Measurements from ENCODE around the gene OR13A1. TPM values are rescaled to one million over a fixed set of nuclear protein-coding genes. Genes with fewer than 3 reads are reported as not detected.

Gene OR13A1
- total RNA-seq, 1 donor from 2014 or later, result 1.5 TPM

DNA sequence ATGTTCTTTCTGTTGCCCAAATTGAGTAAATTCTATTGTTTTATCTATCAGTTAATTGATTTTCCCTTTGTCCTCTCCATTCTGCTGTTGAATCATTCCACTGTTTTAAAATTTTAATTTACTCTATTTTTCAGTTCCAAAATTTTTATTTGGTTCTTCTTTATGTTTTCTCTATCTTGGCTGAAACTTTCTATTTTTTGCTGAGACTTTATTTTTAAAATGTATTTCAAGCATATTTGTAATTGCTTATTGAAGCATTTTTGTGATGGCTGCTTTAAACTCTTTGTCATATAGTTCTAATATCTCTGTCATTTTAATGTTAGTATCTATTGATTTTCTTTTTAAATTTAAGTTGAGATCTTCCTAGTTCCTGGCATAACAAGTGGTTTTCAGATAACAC lies 60.5 kb downstream of the OR13A1 start:
- H3K36me3 Mint-ChIP-seq, result no peaks in the 10 kb centered on the region
- no peak overlapping the region for H3K27ac ChIP-seq
- H3K27ac Mint-ChIP-seq, result no peak overlapping the region

DNA sequence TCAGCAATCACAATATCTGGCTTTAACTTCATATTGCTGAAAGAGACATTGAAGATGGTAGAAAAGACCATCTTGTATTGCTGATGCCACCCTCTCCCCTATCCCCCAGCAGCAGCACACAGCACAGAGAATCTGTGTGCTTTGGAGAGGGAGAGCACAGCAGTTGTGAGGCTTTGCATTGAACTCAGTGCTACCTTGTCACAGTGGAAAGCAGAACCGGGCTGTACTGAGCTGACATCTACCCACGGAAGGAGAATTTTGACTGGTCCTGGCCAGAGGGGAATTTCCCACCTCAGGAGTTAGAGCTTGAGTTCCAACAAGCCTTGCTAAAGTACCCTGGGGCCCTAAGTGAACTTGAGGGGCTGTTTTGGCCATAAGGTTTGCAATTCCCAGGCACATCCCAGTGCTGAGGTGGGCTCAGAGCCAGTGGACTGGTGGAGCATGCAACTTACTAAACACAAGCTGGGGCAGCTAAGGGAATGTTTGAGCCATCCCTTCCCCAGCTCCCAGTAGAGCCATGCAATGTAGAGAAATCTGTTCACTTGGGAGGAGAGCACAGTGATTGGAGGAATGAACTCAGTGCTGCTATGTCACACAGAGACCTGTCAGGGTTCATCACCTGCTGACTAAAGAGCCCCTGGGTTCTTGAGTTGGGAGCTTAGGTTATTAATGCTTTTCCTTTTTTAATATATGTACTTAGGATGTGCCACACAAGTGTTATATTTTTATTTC lies 62.1 kb downstream of the OR13A1 start:
- Mint-ChIP-seq H3K27me3 (ENCODE audit: insufficient read depth, low read depth) (peaks cover 2% of the 10 kb centered on the region), H3K4me1 (no peaks in the 10 kb centered on the region), H3K4me3 (no peak overlapping the region), H3K9me3 (no peaks in the 10 kb centered on the region), H3K36me3 (no peaks in the 10 kb centered on the region), H3K27ac (peak overlapping the region; percentile 3)
- Histone ChIP-seq H3K4me3 (no peak overlapping the region), H3K27me3 (no peaks in the 10 kb centered on the region), H3K9ac (no peak overlapping the region), H2AFZ (replicated peaks) (no peak overlapping the region), H3F3A (ENCODE audit: low read depth) (no peaks in the 10 kb centered on the region), H3K4me2 (no peak overlapping the region), H3K79me2 (ENCODE audit: low read depth) (no peaks in the 10 kb centered on the region), H3K9me3 (ENCODE audit: low read depth) (no peaks in the 10 kb centered on the region), H3K4me1 (no peaks in the 10 kb centered on the region), H3K27ac (no peak overlapping the region), H3K36me3 (no peaks in the 10 kb centered on the region), H4K20me1 (ENCODE audit: low read depth) (no peaks in the 10 kb centered on the region)
- no peak for DNase-seq (ENCODE audit: low spot score)
- TF ChIP-seq EZH2 (IDR thresholded peaks at IDR 0.05) (no peak), EZH2phosphoT487 (IDR thresholded peaks at IDR 0.05) (no peak)
- TF ChIP-seq, protein P1, sequence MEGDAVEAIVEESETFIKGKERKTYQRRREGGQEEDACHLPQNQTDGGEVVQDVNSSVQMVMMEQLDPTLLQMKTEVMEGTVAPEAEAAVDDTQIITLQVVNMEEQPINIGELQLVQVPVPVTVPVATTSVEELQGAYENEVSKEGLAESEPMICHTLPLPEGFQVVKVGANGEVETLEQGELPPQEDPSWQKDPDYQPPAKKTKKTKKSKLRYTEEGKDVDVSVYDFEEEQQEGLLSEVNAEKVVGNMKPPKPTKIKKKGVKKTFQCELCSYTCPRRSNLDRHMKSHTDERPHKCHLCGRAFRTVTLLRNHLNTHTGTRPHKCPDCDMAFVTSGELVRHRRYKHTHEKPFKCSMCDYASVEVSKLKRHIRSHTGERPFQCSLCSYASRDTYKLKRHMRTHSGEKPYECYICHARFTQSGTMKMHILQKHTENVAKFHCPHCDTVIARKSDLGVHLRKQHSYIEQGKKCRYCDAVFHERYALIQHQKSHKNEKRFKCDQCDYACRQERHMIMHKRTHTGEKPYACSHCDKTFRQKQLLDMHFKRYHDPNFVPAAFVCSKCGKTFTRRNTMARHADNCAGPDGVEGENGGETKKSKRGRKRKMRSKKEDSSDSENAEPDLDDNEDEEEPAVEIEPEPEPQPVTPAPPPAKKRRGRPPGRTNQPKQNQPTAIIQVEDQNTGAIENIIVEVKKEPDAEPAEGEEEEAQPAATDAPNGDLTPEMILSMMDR (IDR thresholded peaks at IDR 0.05), result no peak

More for the DNA sequence above, 60.5 kb downstream of the OR13A1 start:
- no peak overlapping the region for H3K4me2 ChIP-seq
- no peaks in the 10 kb centered on the region for H3K4me1 ChIP-seq
- H3K4me3 Mint-ChIP-seq, result no peak overlapping the region
- H3K27me3 ChIP-seq, result no peaks in the 10 kb centered on the region
- TF ChIP-seq EZH2phosphoT487 (IDR thresholded peaks at IDR 0.05) (no peak), EZH2 (IDR thresholded peaks at IDR 0.05) (no peak)
- TF ChIP-seq, protein P1 (IDR thresholded peaks at IDR 0.05), result no peak
- no peaks in the 10 kb centered on the region for H3K9me3 ChIP-seq (ENCODE audit: low read depth)
- H3K9ac ChIP-seq, result no peak overlapping the region
- no peaks in the 10 kb centered on the region for H3K4me1 Mint-ChIP-seq
- H3K9me3 Mint-ChIP-seq, result no peaks in the 10 kb centered on the region
- H4K20me1 ChIP-seq (ENCODE audit: low read depth), result no peaks in the 10 kb centered on the region
- no peaks in the 10 kb centered on the region for H3K79me2 ChIP-seq (ENCODE audit: low read depth)
- no peaks in the 10 kb centered on the region for H3F3A ChIP-seq (ENCODE audit: low read depth)
- no peaks in the 10 kb centered on the region for H3K36me3 ChIP-seq
- no peak overlapping the region for H3K4me3 ChIP-seq
- DNase-seq (ENCODE audit: low spot score), result no peak
- H2AFZ ChIP-seq (replicated peaks), result no peak overlapping the region
- H3K27me3 Mint-ChIP-seq (ENCODE audit: insufficient read depth, low read depth), result peaks cover 1% of the 10 kb centered on the region

Other genes with a start within 250 kb of the OR13A1 start
- 0.96 and 1.6 TPM in 2 replicates for gene ALOX5, start 58.6 kb upstream of the OR13A1 start, total RNA-seq (ENCODE audit: low replicate concordance)

Data from neural progenitor cell (in vitro differentiated cells).